Keratinocyte (primary cell): ENCODE data around the gene RPS27.

Experiments used
- EZH2 ChIP-seq: IDR thresholded peaks from one replicate; pipeline ENCODE4 v1.6.1; 2012; ENCODE audit warnings: inconsistent platforms, mild to moderate bottlenecking, low read length, moderate library complexity
- TF ChIP-seq, protein P1 (sequence below), 3 experiments: IDR thresholded peaks in 1 of 3; conservative IDR thresholded peaks in 1 of 3; optimal IDR thresholded peaks in 1 of 3; 2 replicates in 2 of 3; 3 replicates in 1 of 3; pipeline versions ENCODE3 to v1.5.1; 2011; ENCODE audit warnings: low read length in 3 of 3, mild to moderate bottlenecking in 3 of 3, moderate library complexity in 2 of 3, control low read depth in 1 of 3, inconsistent platforms in 1 of 3; ENCODE audit not compliant: insufficient read depth in 2 of 3; ENCODE audit errors: extremely low read depth in 1 of 3

DNA sequence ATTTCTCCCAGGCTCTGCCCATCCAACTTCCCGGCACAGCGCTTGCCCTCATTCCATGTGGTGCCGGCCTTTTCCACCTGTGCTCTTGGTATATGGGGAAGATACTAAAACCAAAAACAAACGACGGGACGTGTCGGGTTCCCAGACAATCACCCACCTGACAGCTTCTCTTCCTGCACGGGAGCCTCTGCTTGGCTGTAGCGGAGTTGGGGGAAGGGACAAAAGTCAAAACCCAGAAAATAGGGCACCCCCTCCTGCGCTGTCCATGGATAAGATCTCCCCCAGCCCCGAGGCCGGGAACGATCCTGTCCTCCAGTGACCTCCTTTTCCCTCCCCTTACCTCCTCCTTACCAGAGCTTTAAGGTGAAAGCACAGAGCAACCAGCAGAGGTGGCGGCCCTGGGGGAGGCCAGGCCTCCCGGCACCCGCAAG, 13.7 kb upstream of the RPS27 start:
- TF ChIP-seq, protein P1, sequence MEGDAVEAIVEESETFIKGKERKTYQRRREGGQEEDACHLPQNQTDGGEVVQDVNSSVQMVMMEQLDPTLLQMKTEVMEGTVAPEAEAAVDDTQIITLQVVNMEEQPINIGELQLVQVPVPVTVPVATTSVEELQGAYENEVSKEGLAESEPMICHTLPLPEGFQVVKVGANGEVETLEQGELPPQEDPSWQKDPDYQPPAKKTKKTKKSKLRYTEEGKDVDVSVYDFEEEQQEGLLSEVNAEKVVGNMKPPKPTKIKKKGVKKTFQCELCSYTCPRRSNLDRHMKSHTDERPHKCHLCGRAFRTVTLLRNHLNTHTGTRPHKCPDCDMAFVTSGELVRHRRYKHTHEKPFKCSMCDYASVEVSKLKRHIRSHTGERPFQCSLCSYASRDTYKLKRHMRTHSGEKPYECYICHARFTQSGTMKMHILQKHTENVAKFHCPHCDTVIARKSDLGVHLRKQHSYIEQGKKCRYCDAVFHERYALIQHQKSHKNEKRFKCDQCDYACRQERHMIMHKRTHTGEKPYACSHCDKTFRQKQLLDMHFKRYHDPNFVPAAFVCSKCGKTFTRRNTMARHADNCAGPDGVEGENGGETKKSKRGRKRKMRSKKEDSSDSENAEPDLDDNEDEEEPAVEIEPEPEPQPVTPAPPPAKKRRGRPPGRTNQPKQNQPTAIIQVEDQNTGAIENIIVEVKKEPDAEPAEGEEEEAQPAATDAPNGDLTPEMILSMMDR (optimal IDR thresholded peaks at IDR 0.05 in 1 of 3, IDR thresholded peaks at IDR 0.05 in 1 of 3, conservative IDR thresholded peaks at IDR 0.05 in 1 of 3; ENCODE audit: extremely low read depth in 1 of 3, insufficient read depth in 2 of 3, low read length in 3 of 3), result no peak
- no peak for TF ChIP-seq EZH2
